H1 (cell line): ENCODE data around the gene C2orf81. TPM values are rescaled to one million over a fixed set of nuclear protein-coding genes. Genes with fewer than 3 reads are reported as not detected.

ENCODE experiments used
- CTCF ChIA-PET: fragments of 300-600 bp; sonication (Branson Sonifier 250); formaldehyde crosslinking; loops from one replicate; lab custom pipeline; 2021; ENCODE audit not compliant: partially characterized antibody; lab: Charles Lee
- POLR2A ChIA-PET: fragments of 300-600 bp; sonication (Branson Sonifier 250); formaldehyde crosslinking; loops from one replicate; lab custom pipeline; 2021; ENCODE audit warnings: inconsistent platforms; ENCODE audit not compliant: partially characterized antibody; lab: Charles Lee
- DNase-seq, 2 experiments: peaks; one replicate each; pipeline versions ENCODE4 v3.0.0 to v3.0.0-alpha.2; 2010 to 2022; ENCODE audit warnings: low spot score in 2 of 2, low read depth in 1 of 2, mixed read lengths in 1 of 2
- FAIRE-seq: peaks from 2 replicates; lab custom pipeline; 2011; peaks lifted over from hg19 to GRCh38; lab: Jason Lieb, UNC
- H2AFZ ChIP-seq: 2 replicates; pipeline ENCODE4 v1.8.1; 2012; ENCODE audit warnings: low read length, inconsistent platforms
- H2AK5ac ChIP-seq: 2 replicates; pipeline ENCODE4 v1.6.1; 2013; ENCODE audit warnings: low read depth, low read length
- H2BK120ac ChIP-seq: replicated peaks from 2 replicates; pipeline ENCODE3; 2013; ENCODE audit warnings: low read depth, low read length, inconsistent platforms
- H2BK12ac ChIP-seq: 2 replicates; pipeline ENCODE4 v1.6.1; 2013; ENCODE audit warnings: low read depth, low read length
- H2BK15ac ChIP-seq: 2 replicates; pipeline ENCODE4 v1.6.1; 2013; ENCODE audit warnings: low read length
- H2BK20ac ChIP-seq: 2 replicates; pipeline ENCODE4 v1.6.1; 2013; ENCODE audit warnings: low read length
- H2BK5ac ChIP-seq: 2 replicates; pipeline ENCODE4 v1.6.1; 2013; ENCODE audit warnings: low read depth, low read length
- H3K14ac ChIP-seq: 2 replicates; pipeline ENCODE4 v1.6.1; 2013; ENCODE audit warnings: inconsistent platforms; ENCODE audit not compliant: insufficient read length
- H3K18ac ChIP-seq: 2 replicates; pipeline ENCODE4 v1.6.1; 2013; ENCODE audit warnings: low read length; ENCODE audit errors: extremely low read depth
- H3K23ac ChIP-seq: 2 replicates; pipeline ENCODE4 v1.6.1; 2013; ENCODE audit warnings: inconsistent platforms; ENCODE audit not compliant: insufficient read length
- H3K23me2 ChIP-seq: 2 replicates; pipeline ENCODE4 v1.6.1; 2013; ENCODE audit warnings: low read depth, low read length
- H3K27ac ChIP-seq: 2 replicates; pipeline ENCODE4 v1.6.1; 2011; ENCODE audit warnings: low read depth, low read length, inconsistent platforms
- H3K27me3 ChIP-seq, 4 experiments: replicated peaks in 1 of 4; 1 replicate in 1 of 4; 2 replicates in 3 of 4; pipeline versions ENCODE4 v1.6.1 to v1.8.1; 2011 to 2013; ENCODE audit warnings: low read length in 3 of 4, mild to moderate bottlenecking in 3 of 4, inconsistent platforms in 2 of 4, mixed read lengths in 2 of 4, moderate library complexity in 1 of 4; ENCODE audit not compliant: control insufficient read depth in 3 of 4, insufficient read depth in 3 of 4; ENCODE audit errors: extremely low read depth in 1 of 4
- H3K36me3 ChIP-seq, 4 experiments: 2 replicates each; pipeline versions ENCODE4 v1.6.1 to v1.8.1; 2011 to 2013; ENCODE audit warnings: mild to moderate bottlenecking in 4 of 4, low read length in 3 of 4, moderate library complexity in 2 of 4, control low read depth in 1 of 4, inconsistent platforms in 1 of 4; ENCODE audit not compliant: insufficient read depth in 4 of 4, control insufficient read depth in 2 of 4
- H3K4ac ChIP-seq: replicated peaks from 2 replicates; pipeline ENCODE3; 2013; ENCODE audit warnings: low read length, low read depth, mixed read lengths, inconsistent platforms; ENCODE audit not compliant: insufficient read length
- H3K4me1 ChIP-seq, 4 experiments: replicated peaks in 1 of 4; 1 replicate in 1 of 4; 2 replicates in 3 of 4; pipeline versions ENCODE4 v1.6.1 to v1.8.1; 2011 to 2013; ENCODE audit warnings: low read length in 3 of 4, inconsistent platforms in 2 of 4, mixed read lengths in 1 of 4; ENCODE audit not compliant: insufficient read depth in 4 of 4, control insufficient read depth in 3 of 4
- H3K4me2 ChIP-seq, 2 experiments: 2 replicates each; pipeline versions ENCODE4 v1.6.1 to v1.8.1; 2011 to 2013; ENCODE audit warnings: low read depth in 2 of 2, low read length in 2 of 2, control low read depth in 1 of 2, inconsistent platforms in 1 of 2, mild to moderate bottlenecking in 1 of 2; ENCODE audit not compliant: insufficient read depth in 1 of 2
- H3K4me3 ChIP-seq, 4 experiments: fragments of 200-600, 300-600 bp in 1 of 4; sonication (generic), shearing (Covaris generic), sonication (Bioruptor Twin) in 1 of 4; 2 replicates each; pipeline versions ENCODE4 v1.5.1 to v1.8.1; 2011 to 2016; ENCODE audit warnings: low read length in 4 of 4, low read depth in 3 of 4, control low read depth in 2 of 4, inconsistent platforms in 2 of 4, mild to moderate bottlenecking in 2 of 4, mixed read lengths in 1 of 4, moderate library complexity in 1 of 4; ENCODE audit not compliant: insufficient read depth in 2 of 4; ENCODE audit errors: extremely low read depth in 1 of 4
- H3K56ac ChIP-seq: replicated peaks from 2 replicates; pipeline ENCODE3; 2013; ENCODE audit warnings: low read depth, mild to moderate bottlenecking, mixed read lengths, low read length, inconsistent platforms; ENCODE audit not compliant: insufficient read length
- H3K79me1 ChIP-seq: 2 replicates; pipeline ENCODE4 v1.6.1; 2013; ENCODE audit warnings: low read depth, low read length, control low read depth
- H3K79me2 ChIP-seq, 2 experiments: 2 replicates each; pipeline versions ENCODE4 v1.6.1 to v1.8.1; 2012 to 2013; ENCODE audit warnings: low read length in 2 of 2, mild to moderate bottlenecking in 2 of 2, inconsistent platforms in 1 of 2; ENCODE audit not compliant: insufficient read depth in 2 of 2, control insufficient read depth in 1 of 2
- H3K9ac ChIP-seq, 4 experiments: replicated peaks in 1 of 4; 1 replicate in 1 of 4; 2 replicates in 3 of 4; pipeline versions ENCODE4 v1.6.1 to v1.8.1; 2011 to 2013; ENCODE audit warnings: low read depth in 3 of 4, low read length in 3 of 4, control low read depth in 2 of 4, mild to moderate bottlenecking in 2 of 4, moderate library complexity in 2 of 4, inconsistent platforms in 1 of 4; ENCODE audit errors: extremely low read depth in 1 of 4
- H3K9me3 ChIP-seq, 2 experiments: 2 replicates each; pipeline versions ENCODE4 v1.6.1 to v1.8.1; 2012 to 2013; ENCODE audit warnings: mild to moderate bottlenecking in 2 of 2, moderate library complexity in 2 of 2, control low read depth in 1 of 2, inconsistent platforms in 1 of 2, low read depth in 1 of 2, low read length in 1 of 2, mixed read lengths in 1 of 2; ENCODE audit not compliant: insufficient read depth in 2 of 2
- H4K20me1 ChIP-seq, 2 experiments: replicated peaks in 1 of 2; 2 replicates each; pipeline versions ENCODE3 to v1.8.1; 2011 to 2013; ENCODE audit warnings: inconsistent platforms in 2 of 2, low read length in 2 of 2, mild to moderate bottlenecking in 1 of 2; ENCODE audit not compliant: insufficient read depth in 2 of 2, control insufficient read depth in 1 of 2
- H4K5ac ChIP-seq: 2 replicates; pipeline ENCODE4 v1.6.1; 2013; ENCODE audit warnings: low read length, low read depth, mixed read lengths, inconsistent platforms; ENCODE audit not compliant: insufficient read length
- H4K8ac ChIP-seq: 2 replicates; pipeline ENCODE4 v1.8.0; 2013; ENCODE audit warnings: mild to moderate bottlenecking, moderate library complexity, low read length, inconsistent platforms; ENCODE audit not compliant: insufficient read depth; ENCODE audit errors: extremely low read depth
- H4K91ac ChIP-seq: replicated peaks from 2 replicates; pipeline ENCODE3; 2013; ENCODE audit warnings: low read length, mixed read lengths, inconsistent platforms; ENCODE audit not compliant: insufficient read length
- KDM4A ChIP-seq: IDR thresholded peaks from one replicate; pipeline ENCODE4 v1.7.1; 2012; ENCODE audit warnings: low read depth, mild to moderate bottlenecking, moderate library complexity, low read length, inconsistent platforms; ENCODE audit not compliant: severe bottlenecking
- SP1 ChIP-seq: IDR thresholded peaks from 2 replicates; pipeline ENCODE4 v1.6.1; 2011; ENCODE audit warnings: low read depth, low read length
- WGBS, 2 experiments: shearing (Covaris generic) in 1 of 2; methylation state at CpG; one replicate each; pipeline versions ENCODE4 v1.1.6 to v1.1.7; 2013 to 2015; ENCODE audit warnings: low lambda C conversion rate in 2 of 2, mixed read lengths in 2 of 2, inconsistent platforms in 1 of 2, low coverage in 1 of 2, missing lambda C conversion rate in 1 of 2; ENCODE audit not compliant: insufficient replicate concordance in 2 of 2, insufficient coverage in 1 of 2, insufficient read length in 1 of 2; ENCODE audit errors: extremely low coverage in 1 of 2, missing lambda C conversion rate in 1 of 2; 5-methylcytosine and 5-hydroxymethylcytosine counted together
- polyA plus RNA-seq, 7 experiments: library from polyadenylated mRNA; depleted of rRNA in 3 of 7; stranded (reverse) in 5 of 7; unstranded in 2 of 7; fragments of >200 nt in 5 of 7; fragments of 200-250 nt in 2 of 7; gene quantifications; 1 replicate in 5 of 7; 2 replicates in 1 of 7; 4 replicates in 1 of 7; pipeline versions ENCODE4 v1.2.1 to v1.2.3, GENCODE V29; 2011 to 2013; ENCODE audit warnings: missing spikeins in 2 of 7, mixed read lengths in 2 of 7
- total RNA-seq: library from RNA; stranded (reverse); fragmentation: NEBNext Ultra II Directional; extraction: Animal tissue kit (Norgen Biotek cat#: 25700); gene quantifications from 2 replicates; pipeline ENCODE4 v1.2.1, GENCODE V29; 2021
- TF ChIP-seq, protein P1 (sequence below): IDR thresholded peaks from 2 replicates; pipeline ENCODE4 v1.6.1; 2012; ENCODE audit warnings: inconsistent platforms
- TF ChIP-seq, protein P2 (sequence below): IDR thresholded peaks from 2 replicates; pipeline ENCODE4 v1.6.1; 2012; ENCODE audit warnings: inconsistent platforms

C2orf81 gene
- total and polyA plus RNA-seq, 2 of the 8 experiments (the other 6 are each of a cell fraction or from before 2014, with no cell fraction given), result 1.6 to 3.3 TPM

DNA sequence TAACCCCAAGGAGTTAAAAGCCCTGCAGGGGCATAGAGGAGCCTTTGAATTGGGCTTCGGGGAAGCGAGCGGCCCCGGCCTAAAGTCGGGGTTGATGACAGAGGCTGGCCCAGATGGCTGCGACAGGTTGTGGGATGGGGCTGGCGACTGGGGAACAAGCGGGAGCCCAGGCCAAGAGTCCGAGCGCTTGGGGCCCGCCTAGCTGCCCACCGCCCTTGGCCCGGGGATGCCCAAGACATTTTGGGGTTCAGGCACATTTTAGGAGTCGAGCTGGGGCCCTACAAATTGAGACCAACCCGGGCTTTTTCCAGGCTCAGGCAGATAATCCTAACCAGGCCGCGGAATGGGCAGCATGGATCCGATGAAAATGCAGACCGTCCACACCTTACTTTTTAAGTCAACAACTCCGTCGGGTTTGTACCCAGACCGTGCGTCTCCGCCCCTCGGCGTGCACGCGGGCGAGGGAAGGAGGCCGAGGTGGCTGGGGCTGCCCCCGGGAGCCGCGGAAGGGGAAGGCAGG is 19.8 kb upstream of the C2orf81 start:
- H3K23ac ChIP-seq, result no peak overlapping the region
- peak overlapping the region; percentile 69 to 90 (median 80) for H3K4me3 ChIP-seq
- H4K20me1 ChIP-seq, result peaks cover 3 to 6% of the 10 kb centered on the region in 2 experiments
- H3K14ac ChIP-seq, result no peak overlapping the region
- no peak overlapping the region for H2BK15ac ChIP-seq
- peak overlapping the region; percentile 68 to 92 for H3K4me2 ChIP-seq
- WGBS, 2 experiments, result 3% methylated on average over 31 of the region's 33 CpGs; no CpG with 5 or more reads in 1 of the 2 experiments
- H2BK20ac ChIP-seq, result no peak overlapping the region
- H3K27me3 ChIP-seq, result no peaks in the 10 kb centered on the region; a peak in 2 of 7 replicates
- DNase-seq (no peak), FAIRE-seq (no peak)
- peak overlapping the region; percentile 64 to 77 (median 76) for H3K9ac ChIP-seq
- peaks cover 6% of the 10 kb centered on the region; the same call in 1 of the 2 replicates for H3K23me2 ChIP-seq
- H2BK5ac ChIP-seq, result peak overlapping the region; percentile 81; the same call in 1 of the 2 replicates
- H4K8ac ChIP-seq, result peak overlapping the region; percentile 72; the same call in 1 of the 2 replicates
- 0 out of 2 replicates have a peak overlapping the region, but pooled peaks have one; percentile 71 for H2AFZ ChIP-seq
- peak overlapping the region; percentile 38 for H3K56ac ChIP-seq
- peak overlapping the region; percentile 92 for H3K18ac ChIP-seq
- no peak overlapping the region for H2BK12ac ChIP-seq
- CTCF ChIA-PET, result interaction anchor here (1.1 to 3.1 kb wide), 5 partner anchors 16 to 52 kb away, joined by 3 to 16 read pairs (median 4); partner anchors contain the start of genes CCDC142, TTC31 and WBP1
- no peak overlapping the region for H3K4ac ChIP-seq
- peaks cover 0 to under 1% (median 0%) of the 10 kb centered on the region in 4 experiments; a peak in 1 of 8 replicates for H3K36me3 ChIP-seq
- H3K4me1 ChIP-seq, result peaks cover 4 to 24% (median 16%) of the 10 kb centered on the region in 4 experiments; a peak in 6 of 7 replicates
- H3K9me3 ChIP-seq, result no peaks in the 10 kb centered on the region
- H3K79me2 ChIP-seq, result peaks cover 4 to 34% of the 10 kb centered on the region in 2 experiments; a peak in 2 of 4 replicates
- peak overlapping the region; percentile 87 for H3K27ac ChIP-seq
- H3K79me1 ChIP-seq, result peaks cover 13% of the 10 kb centered on the region; the same call in 1 of the 2 replicates
- peak overlapping the region; percentile 38 for H4K91ac ChIP-seq
- H4K5ac ChIP-seq, result peak overlapping the region; percentile 28
- H2AK5ac ChIP-seq, result no peak overlapping the region
- H2BK120ac ChIP-seq, result no peak overlapping the region
- no peak for TF ChIP-seq SP1
- TF ChIP-seq KDM4A, result peak; percentile 32
- TF ChIP-seq, protein P1, sequence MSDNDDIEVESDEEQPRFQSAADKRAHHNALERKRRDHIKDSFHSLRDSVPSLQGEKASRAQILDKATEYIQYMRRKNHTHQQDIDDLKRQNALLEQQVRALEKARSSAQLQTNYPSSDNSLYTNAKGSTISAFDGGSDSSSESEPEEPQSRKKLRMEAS, result 0 out of 2 replicates have a peak, but pooled peaks have one; percentile 41
- TF ChIP-seq, protein P2, sequence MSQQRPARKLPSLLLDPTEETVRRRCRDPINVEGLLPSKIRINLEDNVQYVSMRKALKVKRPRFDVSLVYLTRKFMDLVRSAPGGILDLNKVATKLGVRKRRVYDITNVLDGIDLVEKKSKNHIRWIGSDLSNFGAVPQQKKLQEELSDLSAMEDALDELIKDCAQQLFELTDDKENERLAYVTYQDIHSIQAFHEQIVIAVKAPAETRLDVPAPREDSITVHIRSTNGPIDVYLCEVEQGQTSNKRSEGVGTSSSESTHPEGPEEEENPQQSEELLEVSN, result peak; percentile 8; the same call in 1 of the 2 replicates
- POLR2A ChIA-PET, result interaction anchor here (0.6 to 3.9 kb wide), 15 partner anchors 9 to 92 kb away, joined by 3 to 66 read pairs (median 13); partner anchors contain the start of genes C2orf81, CCDC142, INO80B and MOGS
